Measurements from ENCODE around the gene TMCO2.

TMCO2 gene

DNA sequence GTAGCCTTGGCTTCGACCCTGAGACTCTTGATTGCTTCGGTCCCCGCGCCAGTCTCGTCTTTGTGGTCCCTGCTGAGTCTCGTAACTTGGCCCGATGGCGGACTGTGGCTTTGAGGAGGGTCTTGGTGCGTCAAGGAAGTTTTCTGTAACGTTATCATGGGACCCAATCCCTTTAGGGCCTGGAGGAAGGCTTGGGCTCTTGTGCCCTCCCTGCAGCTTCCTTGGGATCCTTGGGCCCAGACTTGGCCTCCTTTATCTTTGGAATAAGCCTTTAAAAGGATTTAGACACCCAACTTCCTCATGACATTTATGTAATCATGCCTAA lies 10.7 kb downstream of the TMCO2 start:
- Histone ChIP-seq H3K9ac (ENCODE audit: low read depth, low read length) (peak overlapping the region; percentile 97), H3K9me3 (replicated peaks; ENCODE audit: low read length) (no peaks in the 10 kb centered on the region), H3K4me1 (ENCODE audit: control insufficient read depth, insufficient read depth, low read length) (peaks cover 10% of the 10 kb centered on the region), H3K36me3 (ENCODE audit: insufficient read depth, low read length) (peaks cover 32% of the 10 kb centered on the region), H3K27me3 (ENCODE audit: control insufficient read depth, insufficient read depth, low read length) (no peaks in the 10 kb centered on the region), H3K4me3 (ENCODE audit: low read length) (peak overlapping the region; percentile 96), H3K4me2 (ENCODE audit: low read length) (peak overlapping the region; percentile 83)

DNA sequence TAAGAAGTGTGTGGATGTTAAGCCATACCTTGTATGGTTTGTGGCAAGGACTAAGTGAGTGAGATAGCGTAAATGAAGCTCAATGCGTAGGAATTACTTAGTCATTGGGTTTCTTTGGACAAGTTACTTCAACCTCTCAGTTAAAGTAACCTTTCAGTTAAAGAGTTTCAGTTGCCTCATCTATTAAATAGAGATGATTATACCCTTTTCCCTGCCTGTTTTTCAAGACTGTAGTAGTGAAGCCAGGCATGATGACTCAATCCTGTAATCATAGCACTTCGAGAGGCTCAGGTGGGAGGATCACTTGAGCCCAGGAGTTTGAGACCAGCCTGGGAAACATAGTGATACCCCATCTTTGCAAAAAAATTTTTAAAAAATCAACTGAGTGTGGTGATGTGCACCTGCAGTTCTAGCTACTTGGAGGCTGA lies 16.6 kb downstream of the TMCO2 start:
- H3K4me3 ChIP-seq (ENCODE audit: low read length) = no peak overlapping the region
- no peak overlapping the region for H3K4me2 ChIP-seq (ENCODE audit: low read length)
- H3K4me1 ChIP-seq (ENCODE audit: control insufficient read depth, insufficient read depth, low read length) = peaks cover 22% of the 10 kb centered on the region
- no peak overlapping the region for H3K9ac ChIP-seq (ENCODE audit: low read depth, low read length)
- H3K9me3 ChIP-seq (replicated peaks; ENCODE audit: low read length) = no peaks in the 10 kb centered on the region
- H3K36me3 ChIP-seq (ENCODE audit: insufficient read depth, low read length) = peaks cover 53% of the 10 kb centered on the region
- H3K27me3 ChIP-seq (ENCODE audit: control insufficient read depth, insufficient read depth, low read length) = no peaks in the 10 kb centered on the region

DNA sequence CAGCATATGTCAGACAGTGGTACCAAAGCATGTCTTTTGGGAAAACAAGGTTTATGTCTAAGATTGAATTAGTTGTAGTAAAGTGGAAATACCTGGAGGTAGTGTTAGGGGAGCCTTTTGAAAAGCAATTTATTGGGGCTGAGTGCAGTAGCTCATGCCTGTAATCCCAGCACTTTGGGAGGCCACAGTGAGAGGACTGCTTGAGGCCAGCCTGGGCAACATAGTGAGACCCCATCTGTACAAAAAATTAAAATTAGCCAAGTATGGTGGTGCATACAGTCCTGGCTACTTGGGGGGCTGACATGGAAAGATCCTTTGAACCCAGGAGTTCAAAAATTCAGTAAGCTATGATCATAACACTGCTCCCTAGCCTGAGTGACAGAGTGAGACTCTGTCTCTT lies 17.6 kb downstream of the TMCO2 start:
- no peak overlapping the region for H3K9ac ChIP-seq (ENCODE audit: low read depth, low read length)

DNA sequence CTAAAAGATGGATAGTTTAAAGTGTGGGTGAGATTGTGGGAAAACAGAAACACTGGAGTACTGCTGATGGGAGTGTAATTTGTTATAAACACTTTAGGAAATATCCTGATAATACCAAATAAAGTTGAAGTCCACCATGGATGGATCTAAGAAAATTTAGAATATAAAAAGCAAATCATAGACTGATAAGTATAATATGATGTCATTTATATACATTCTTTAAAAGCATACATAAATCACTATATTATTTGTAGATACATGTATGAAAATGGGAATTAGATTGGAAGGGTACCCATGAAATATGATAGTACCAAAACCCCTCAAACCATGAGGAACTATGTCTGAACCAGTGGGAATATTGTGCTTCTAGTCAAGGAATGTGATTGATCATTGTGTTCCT lies 18.2 kb downstream of the TMCO2 start:
- Histone ChIP-seq H3K4me2 (ENCODE audit: low read length) (no peak overlapping the region), H3K9me3 (replicated peaks; ENCODE audit: low read length) (no peaks in the 10 kb centered on the region), H3K27me3 (ENCODE audit: control insufficient read depth, insufficient read depth, low read length) (no peaks in the 10 kb centered on the region), H3K4me1 (ENCODE audit: control insufficient read depth, insufficient read depth, low read length) (peaks cover 18% of the 10 kb centered on the region), H3K9ac (ENCODE audit: low read depth, low read length) (no peak overlapping the region), H3K4me3 (ENCODE audit: low read length) (no peak overlapping the region), H3K36me3 (ENCODE audit: insufficient read depth, low read length) (peaks cover 54% of the 10 kb centered on the region)

More for the DNA sequence above, 17.6 kb downstream of the TMCO2 start:
- H3K4me2 ChIP-seq (ENCODE audit: low read length) = no peak overlapping the region
- H3K36me3 ChIP-seq (ENCODE audit: insufficient read depth, low read length) = peaks cover 54% of the 10 kb centered on the region
- H3K9me3 ChIP-seq (replicated peaks; ENCODE audit: low read length) = no peaks in the 10 kb centered on the region
- peaks cover 18% of the 10 kb centered on the region for H3K4me1 ChIP-seq (ENCODE audit: control insufficient read depth, insufficient read depth, low read length)
- H3K4me3 ChIP-seq (ENCODE audit: low read length) = no peak overlapping the region
- no peaks in the 10 kb centered on the region for H3K27me3 ChIP-seq (ENCODE audit: control insufficient read depth, insufficient read depth, low read length)

DNA sequence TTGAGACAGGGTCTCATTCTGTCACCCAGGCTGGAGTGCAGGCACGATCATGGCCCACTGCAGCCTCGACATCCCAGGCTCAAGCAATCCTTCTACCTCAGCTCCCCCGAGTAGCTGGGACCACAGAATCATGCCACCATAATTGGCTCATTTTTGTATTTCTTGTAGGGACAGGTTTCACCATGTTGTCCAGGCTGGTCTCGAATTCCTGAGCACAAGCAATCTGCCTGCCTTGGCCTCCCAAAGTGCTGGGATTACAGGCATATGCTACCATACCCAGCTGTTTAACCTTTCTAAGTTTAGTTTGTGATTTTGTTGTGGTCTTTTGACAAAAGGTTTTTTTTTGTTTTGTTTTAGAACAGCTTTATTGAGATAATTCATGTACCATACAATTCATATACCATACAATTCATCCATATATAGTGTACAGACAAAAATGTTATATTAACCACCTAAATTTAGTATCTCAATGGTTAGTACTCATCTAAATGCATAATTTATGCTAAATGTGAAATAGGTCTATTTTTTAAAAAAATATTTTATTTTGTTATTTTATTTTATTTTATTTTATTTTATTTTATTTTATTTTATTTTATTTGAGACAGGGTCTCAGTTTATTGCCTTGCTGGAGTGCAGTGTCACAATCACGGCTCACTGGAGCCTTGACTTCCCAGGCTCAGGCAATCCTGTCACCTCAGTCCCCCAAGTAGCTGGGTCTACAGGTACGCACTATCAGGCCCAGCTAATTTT lies 19.2 kb downstream of the TMCO2 start:
- Histone ChIP-seq H3K9me3 (replicated peaks; ENCODE audit: low read length) (no peaks in the 10 kb centered on the region), H3K4me3 (ENCODE audit: low read length) (no peak overlapping the region), H3K9ac (ENCODE audit: low read depth, low read length) (peak overlapping the region; percentile 32), H3K4me1 (ENCODE audit: control insufficient read depth, insufficient read depth, low read length) (peaks cover 18% of the 10 kb centered on the region), H3K4me2 (ENCODE audit: low read length) (no peak overlapping the region), H3K36me3 (ENCODE audit: insufficient read depth, low read length) (peaks cover 59% of the 10 kb centered on the region), H3K27me3 (ENCODE audit: control insufficient read depth, insufficient read depth, low read length) (no peaks in the 10 kb centered on the region)

DNA sequence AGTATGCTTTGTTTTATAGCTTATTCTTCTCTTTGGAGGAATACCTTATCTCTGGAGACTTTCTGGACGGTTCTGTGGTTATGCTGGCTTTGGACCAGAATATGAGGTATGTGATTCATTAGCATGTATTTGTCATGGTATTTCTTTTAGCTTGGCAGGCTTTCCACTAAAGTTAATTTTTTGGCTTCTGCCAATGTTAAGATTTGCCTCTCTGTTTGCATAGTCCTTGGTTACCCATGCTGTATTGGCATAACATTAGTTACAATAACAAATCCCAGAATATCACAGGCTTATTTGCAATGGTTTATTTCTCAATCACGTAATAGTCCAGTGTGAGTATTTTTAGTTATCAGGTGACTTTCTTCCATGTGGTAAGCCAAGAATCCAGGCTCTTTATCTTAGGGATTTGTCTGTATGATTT lies 20.0 kb downstream of the TMCO2 start:
- H3K27me3 ChIP-seq (ENCODE audit: control insufficient read depth, insufficient read depth, low read length) = no peaks in the 10 kb centered on the region
- peaks cover 18% of the 10 kb centered on the region for H3K4me1 ChIP-seq (ENCODE audit: control insufficient read depth, insufficient read depth, low read length)
- peak overlapping the region; percentile 9 for H3K4me2 ChIP-seq (ENCODE audit: low read length)
- no peak overlapping the region for H3K4me3 ChIP-seq (ENCODE audit: low read length)
- H3K9me3 ChIP-seq (replicated peaks; ENCODE audit: low read length) = no peaks in the 10 kb centered on the region
- H3K9ac ChIP-seq (ENCODE audit: low read depth, low read length) = peak overlapping the region; percentile 68
- H3K36me3 ChIP-seq (ENCODE audit: insufficient read depth, low read length) = peaks cover 63% of the 10 kb centered on the region

DNA sequence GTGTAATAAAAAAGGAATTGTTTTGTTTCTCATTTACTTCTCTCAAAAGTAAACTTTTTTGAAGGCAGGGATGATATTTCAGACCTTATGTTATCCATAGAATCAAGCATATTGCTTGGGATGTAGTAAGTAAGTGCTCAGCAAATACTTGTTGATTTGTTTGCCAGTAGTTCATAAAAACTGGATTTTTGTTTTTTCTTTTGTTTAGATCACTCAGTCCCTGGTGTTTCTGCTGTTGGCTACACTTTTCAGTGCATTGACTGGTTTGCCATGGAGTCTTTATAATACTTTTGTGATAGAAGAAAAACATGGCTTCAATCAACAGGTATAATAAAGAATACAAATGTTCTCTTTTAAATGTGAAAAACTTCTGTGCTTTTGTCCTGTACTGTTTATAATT lies 20.5 kb downstream of the TMCO2 start:
- Histone ChIP-seq H3K4me3 (ENCODE audit: low read length) (no peak overlapping the region), H3K4me2 (ENCODE audit: low read length) (peak overlapping the region; percentile 9), H3K4me1 (ENCODE audit: control insufficient read depth, insufficient read depth, low read length) (peaks cover 18% of the 10 kb centered on the region), H3K27me3 (ENCODE audit: control insufficient read depth, insufficient read depth, low read length) (no peaks in the 10 kb centered on the region), H3K36me3 (ENCODE audit: insufficient read depth, low read length) (peaks cover 61% of the 10 kb centered on the region), H3K9ac (ENCODE audit: low read depth, low read length) (peak overlapping the region; percentile 68), H3K9me3 (replicated peaks; ENCODE audit: low read length) (no peaks in the 10 kb centered on the region)

DNA sequence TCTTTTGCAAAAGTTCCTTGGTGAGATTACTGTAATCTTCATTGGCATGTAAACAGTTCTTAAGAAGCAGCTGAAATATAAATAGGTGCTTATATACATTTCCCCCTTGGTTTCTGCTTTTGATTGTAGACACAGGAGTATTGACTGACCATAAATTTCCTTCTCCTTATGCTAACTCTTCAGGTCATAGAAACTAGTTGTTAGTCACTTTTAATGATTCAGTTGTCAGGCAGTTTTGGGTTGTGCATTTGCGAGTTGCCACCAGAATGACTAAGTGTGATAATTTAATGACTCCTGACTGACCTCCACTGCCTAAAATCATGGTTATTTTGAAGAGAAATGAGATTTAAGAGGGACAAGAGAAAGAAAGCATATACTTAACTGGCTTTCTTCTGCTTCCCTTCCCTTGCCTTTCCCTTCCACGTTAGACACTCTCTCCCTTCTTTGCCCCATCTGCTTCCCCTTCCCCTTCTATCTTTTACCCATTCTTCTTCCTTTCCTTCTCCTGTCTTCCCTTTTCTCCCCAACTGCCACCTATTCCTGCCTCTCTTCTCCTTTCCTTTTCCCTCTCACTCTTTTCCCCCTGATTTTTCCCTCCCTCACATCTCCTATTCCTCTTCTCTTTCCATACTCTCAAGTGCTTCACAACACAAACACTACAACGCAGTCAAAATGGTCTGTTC lies 22.6 kb downstream of the TMCO2 start:
- Histone ChIP-seq H3K4me2 (ENCODE audit: low read length) (no peak overlapping the region), H3K4me3 (ENCODE audit: low read length) (no peak overlapping the region), H3K36me3 (ENCODE audit: insufficient read depth, low read length) (peaks cover 67% of the 10 kb centered on the region), H3K4me1 (ENCODE audit: control insufficient read depth, insufficient read depth, low read length) (peaks cover 18% of the 10 kb centered on the region), H3K27me3 (ENCODE audit: control insufficient read depth, insufficient read depth, low read length) (no peaks in the 10 kb centered on the region), H3K9me3 (replicated peaks; ENCODE audit: low read length) (no peaks in the 10 kb centered on the region), H3K9ac (ENCODE audit: low read depth, low read length) (no peak overlapping the region)

DNA sequence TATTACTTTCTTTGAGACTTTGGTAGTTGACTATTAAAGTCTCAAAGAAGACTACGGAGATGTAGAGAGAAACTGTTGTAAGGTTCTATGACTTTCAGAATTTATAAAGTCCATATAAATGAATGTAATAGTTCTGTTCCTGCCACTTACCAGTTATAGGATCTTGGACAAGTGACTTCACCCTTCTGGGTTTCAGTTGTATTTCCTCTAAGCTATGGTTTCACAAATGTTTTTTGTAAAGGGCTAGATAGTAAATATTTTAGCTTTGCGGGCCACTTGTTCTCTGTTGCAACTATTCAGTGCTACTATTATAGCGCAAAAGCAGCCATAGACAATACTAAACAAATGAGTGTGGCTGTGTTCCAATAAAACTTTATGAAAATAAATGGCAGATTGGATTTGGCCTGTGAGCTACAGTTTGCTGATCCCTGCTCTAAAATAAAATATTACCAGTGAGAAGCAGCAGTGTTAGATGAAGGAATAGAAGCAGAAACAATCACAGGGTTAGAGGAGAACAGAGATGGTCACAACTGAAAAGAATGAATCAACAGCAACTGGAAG lies 25.0 kb downstream of the TMCO2 start:
- no peak overlapping the region for H3K4me2 ChIP-seq (ENCODE audit: low read length)
- no peaks in the 10 kb centered on the region for H3K9me3 ChIP-seq (replicated peaks; ENCODE audit: low read length)
- H3K36me3 ChIP-seq (ENCODE audit: insufficient read depth, low read length) = peaks cover 68% of the 10 kb centered on the region
- H3K9ac ChIP-seq (ENCODE audit: low read depth, low read length) = no peak overlapping the region
- H3K4me3 ChIP-seq (ENCODE audit: low read length) = no peak overlapping the region
- H3K4me1 ChIP-seq (ENCODE audit: control insufficient read depth, insufficient read depth, low read length) = peaks cover 4% of the 10 kb centered on the region
- no peaks in the 10 kb centered on the region for H3K27me3 ChIP-seq (ENCODE audit: control insufficient read depth, insufficient read depth, low read length)

DNA sequence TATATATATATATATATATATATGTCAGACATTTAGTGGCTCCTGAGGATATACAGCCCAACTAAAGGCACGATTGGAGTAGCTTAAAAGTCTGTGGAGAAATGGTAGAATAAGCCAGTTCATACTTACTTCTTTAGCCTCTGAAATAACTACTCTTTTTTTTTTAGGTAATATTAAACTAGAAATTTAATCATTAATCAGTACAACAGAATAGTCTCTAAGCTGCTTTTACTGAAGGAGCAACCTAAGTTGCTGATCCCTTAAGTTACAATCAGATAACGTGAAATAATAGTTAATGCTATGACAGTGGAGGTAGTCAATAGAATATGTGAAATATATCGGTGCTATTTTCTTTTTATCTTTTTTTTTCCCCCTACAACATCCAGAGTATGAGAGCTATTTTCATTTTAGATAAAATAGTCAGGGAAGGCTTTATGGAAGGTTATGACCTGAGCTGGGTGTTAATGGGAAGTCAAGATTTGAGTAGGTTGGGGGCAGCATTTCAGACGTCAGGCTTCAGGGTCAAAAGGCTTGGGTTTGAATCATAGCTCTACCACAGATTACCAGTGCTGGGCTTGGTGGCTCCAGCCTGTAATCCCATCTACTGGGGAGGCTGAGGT lies 25.9 kb downstream of the TMCO2 start:
- H3K4me1 ChIP-seq (ENCODE audit: control insufficient read depth, insufficient read depth, low read length) = no peaks in the 10 kb centered on the region
- peaks cover 64% of the 10 kb centered on the region for H3K36me3 ChIP-seq (ENCODE audit: insufficient read depth, low read length)
- H3K4me2 ChIP-seq (ENCODE audit: low read length) = no peak overlapping the region

DNA sequence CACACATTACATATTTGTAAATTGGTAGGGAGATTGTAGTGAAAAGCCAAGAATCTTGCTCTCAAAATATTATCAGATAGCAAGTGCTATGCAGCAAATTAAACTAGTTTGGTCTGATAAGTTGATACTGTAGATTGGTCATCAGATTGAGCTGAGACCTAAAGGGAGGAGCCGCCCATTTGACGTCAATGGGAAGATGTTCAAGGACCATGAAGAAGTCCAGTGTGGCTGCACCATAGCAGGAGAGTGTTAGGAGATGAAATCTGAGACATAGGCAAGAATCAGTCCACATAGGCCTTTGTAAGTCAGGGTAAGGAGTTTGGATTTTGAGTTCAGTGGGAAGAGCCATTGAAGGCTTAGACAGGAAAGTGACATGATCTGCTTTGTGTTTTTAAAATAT lies 26.6 kb downstream of the TMCO2 start:
- no peak overlapping the region for H3K4me3 ChIP-seq (ENCODE audit: low read length)
- no peaks in the 10 kb centered on the region for H3K4me1 ChIP-seq (ENCODE audit: control insufficient read depth, insufficient read depth, low read length)
- peaks cover 67% of the 10 kb centered on the region for H3K36me3 ChIP-seq (ENCODE audit: insufficient read depth, low read length)
- H3K27me3 ChIP-seq (ENCODE audit: control insufficient read depth, insufficient read depth, low read length) = no peaks in the 10 kb centered on the region
- H3K9me3 ChIP-seq (replicated peaks; ENCODE audit: low read length) = no peaks in the 10 kb centered on the region
- H3K9ac ChIP-seq (ENCODE audit: low read depth, low read length) = no peak overlapping the region
- no peak overlapping the region for H3K4me2 ChIP-seq (ENCODE audit: low read length)

More for the DNA sequence above, 25.9 kb downstream of the TMCO2 start:
- Histone ChIP-seq H3K9ac (ENCODE audit: low read depth, low read length) (no peak overlapping the region), H3K9me3 (replicated peaks; ENCODE audit: low read length) (no peaks in the 10 kb centered on the region), H3K27me3 (ENCODE audit: control insufficient read depth, insufficient read depth, low read length) (no peaks in the 10 kb centered on the region), H3K4me3 (ENCODE audit: low read length) (no peak overlapping the region)

Measured in skeletal muscle satellite cell (primary cell).